ENCODE measurements around the gene MLF1.

Gene MLF1

GRCh38 chr3:158644345-158644908 lies 73.4 kb downstream of the MLF1 start, which contains the start of gene GFM1:
TSS of gene GFM1 (plus strand) at chr3:158644527. CDS start at chr3:158644635, 108 bp downstream.
- Histone ChIP-seq H3K4me1 (ENCODE audit: insufficient read depth, low read length, poor library complexity, severe bottlenecking) (peaks cover 17% of the 10 kb centered on the region), H3K9me3 (ENCODE audit: insufficient read depth, low read depth, low read length) (no peaks in the 10 kb centered on the region), H3K4me3 (ENCODE audit: low read length, poor library complexity, severe bottlenecking) (peak within 1 kb of the TSS; percentile 94), H3K4me2 (ENCODE audit: low read depth, low read length, poor library complexity, severe bottlenecking) (peak within 1 kb of the TSS; percentile 82), H3K36me3 (ENCODE audit: insufficient read depth, low read length) (peaks cover under 1% of the 10 kb centered on the region; the same call in 1 of the 2 replicates), H3K9ac (ENCODE audit: low read depth, low read length, poor library complexity, severe bottlenecking) (peak within 1 kb of the TSS; percentile 77), H3K27me3 (ENCODE audit: insufficient read depth, low read length, poor library complexity, severe bottlenecking) (no peaks in the 10 kb centered on the region), H2AFZ (ENCODE audit: low read length) (peak within 1 kb of the TSS; percentile 91), H3K9me2 (replicated peaks; ENCODE audit: low read depth, low read length) (no peaks in the 10 kb centered on the region), H3F3A (ENCODE audit: low read depth) (no peaks in the 10 kb centered on the region), H4K20me1 (ENCODE audit: insufficient read depth, low read length, poor library complexity, severe bottlenecking) (peaks cover 18% of the 10 kb centered on the region), H3K79me2 (ENCODE audit: insufficient read depth, low read length) (peaks cover 39% of the 10 kb centered on the region)
- no peak for TF ChIP-seq EZH2phosphoT487 (IDR thresholded peaks at IDR 0.05; ENCODE audit: borderline replicate concordance)
- TF ChIP-seq, protein P1, sequence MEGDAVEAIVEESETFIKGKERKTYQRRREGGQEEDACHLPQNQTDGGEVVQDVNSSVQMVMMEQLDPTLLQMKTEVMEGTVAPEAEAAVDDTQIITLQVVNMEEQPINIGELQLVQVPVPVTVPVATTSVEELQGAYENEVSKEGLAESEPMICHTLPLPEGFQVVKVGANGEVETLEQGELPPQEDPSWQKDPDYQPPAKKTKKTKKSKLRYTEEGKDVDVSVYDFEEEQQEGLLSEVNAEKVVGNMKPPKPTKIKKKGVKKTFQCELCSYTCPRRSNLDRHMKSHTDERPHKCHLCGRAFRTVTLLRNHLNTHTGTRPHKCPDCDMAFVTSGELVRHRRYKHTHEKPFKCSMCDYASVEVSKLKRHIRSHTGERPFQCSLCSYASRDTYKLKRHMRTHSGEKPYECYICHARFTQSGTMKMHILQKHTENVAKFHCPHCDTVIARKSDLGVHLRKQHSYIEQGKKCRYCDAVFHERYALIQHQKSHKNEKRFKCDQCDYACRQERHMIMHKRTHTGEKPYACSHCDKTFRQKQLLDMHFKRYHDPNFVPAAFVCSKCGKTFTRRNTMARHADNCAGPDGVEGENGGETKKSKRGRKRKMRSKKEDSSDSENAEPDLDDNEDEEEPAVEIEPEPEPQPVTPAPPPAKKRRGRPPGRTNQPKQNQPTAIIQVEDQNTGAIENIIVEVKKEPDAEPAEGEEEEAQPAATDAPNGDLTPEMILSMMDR (conservative IDR thresholded peaks at IDR 0.05; ENCODE audit: low read length) = peak; percentile 80

DNA sequence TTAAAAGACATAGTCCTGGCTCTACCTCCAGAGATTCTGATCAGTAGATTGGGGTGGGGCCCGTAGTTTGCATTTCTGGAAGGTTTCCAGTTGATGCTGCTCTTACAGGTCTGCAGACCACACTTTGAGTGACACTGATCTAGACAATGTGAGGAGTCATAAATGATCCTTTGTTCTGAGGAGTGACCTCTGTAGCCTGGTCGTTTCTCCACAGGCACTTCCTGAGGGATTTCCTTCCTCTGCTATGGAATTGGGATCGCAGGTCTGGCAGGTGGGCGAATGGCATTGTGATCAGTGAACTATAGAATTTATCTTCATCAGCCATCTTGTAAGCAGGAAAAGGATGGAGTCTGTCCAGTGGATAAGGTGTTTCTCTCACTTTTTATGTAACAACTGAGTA lies 78.8 kb downstream of the MLF1 start:
- no peak overlapping the region for H3K4me3 ChIP-seq (ENCODE audit: low read length, poor library complexity, severe bottlenecking)
- peaks cover 42% of the 10 kb centered on the region for H3K79me2 ChIP-seq (ENCODE audit: insufficient read depth, low read length)
- TF ChIP-seq EZH2phosphoT487 (IDR thresholded peaks at IDR 0.05; ENCODE audit: borderline replicate concordance) = no peak
- TF ChIP-seq, protein P1 (conservative IDR thresholded peaks at IDR 0.05; ENCODE audit: low read length) = no peak
- no peak overlapping the region for H3K9ac ChIP-seq (ENCODE audit: low read depth, low read length, poor library complexity, severe bottlenecking)
- H2AFZ ChIP-seq (ENCODE audit: low read length) = no peak overlapping the region
- peaks cover 25% of the 10 kb centered on the region for H3K4me1 ChIP-seq (ENCODE audit: insufficient read depth, low read length, poor library complexity, severe bottlenecking)
- H3K27me3 ChIP-seq (ENCODE audit: insufficient read depth, low read length, poor library complexity, severe bottlenecking) = no peaks in the 10 kb centered on the region
- peaks cover 35% of the 10 kb centered on the region; the same call in 1 of the 2 replicates for H3K36me3 ChIP-seq (ENCODE audit: insufficient read depth, low read length)
- H3K4me2 ChIP-seq (ENCODE audit: low read depth, low read length, poor library complexity, severe bottlenecking) = peak overlapping the region; percentile 27
- H3K9me2 ChIP-seq (replicated peaks; ENCODE audit: low read depth, low read length) = no peaks in the 10 kb centered on the region
- peaks cover 16% of the 10 kb centered on the region for H4K20me1 ChIP-seq (ENCODE audit: insufficient read depth, low read length, poor library complexity, severe bottlenecking)
- no peaks in the 10 kb centered on the region for H3K9me3 ChIP-seq (ENCODE audit: insufficient read depth, low read depth, low read length)
- no peaks in the 10 kb centered on the region for H3F3A ChIP-seq (ENCODE audit: low read depth)

- H3K36me3 ChIP-seq (ENCODE audit: insufficient read depth, low read length) = peaks cover 48% of the 10 kb centered on the region; the same call in 1 of the 2 replicates
Measured at GRCh38 chr3:158651192-158651591, 80.2 kb downstream of the MLF1 start.

More at GRCh38 chr3:158651192-158651591, 80.2 kb downstream of the MLF1 start:
- Histone ChIP-seq H3F3A (ENCODE audit: low read depth) (no peaks in the 10 kb centered on the region), H3K9me2 (replicated peaks; ENCODE audit: low read depth, low read length) (no peaks in the 10 kb centered on the region), H3K9me3 (ENCODE audit: insufficient read depth, low read depth, low read length) (no peaks in the 10 kb centered on the region), H2AFZ (ENCODE audit: low read length) (no peak overlapping the region), H3K9ac (ENCODE audit: low read depth, low read length, poor library complexity, severe bottlenecking) (no peak overlapping the region), H3K79me2 (ENCODE audit: insufficient read depth, low read length) (peaks cover 28% of the 10 kb centered on the region), H3K27me3 (ENCODE audit: insufficient read depth, low read length, poor library complexity, severe bottlenecking) (no peaks in the 10 kb centered on the region), H4K20me1 (ENCODE audit: insufficient read depth, low read length, poor library complexity, severe bottlenecking) (peaks cover 3% of the 10 kb centered on the region), H3K4me2 (ENCODE audit: low read depth, low read length, poor library complexity, severe bottlenecking) (no peak overlapping the region), H3K4me1 (ENCODE audit: insufficient read depth, low read length, poor library complexity, severe bottlenecking) (peaks cover 17% of the 10 kb centered on the region), H3K4me3 (ENCODE audit: low read length, poor library complexity, severe bottlenecking) (no peak overlapping the region)
- no peak for TF ChIP-seq EZH2phosphoT487 (IDR thresholded peaks at IDR 0.05; ENCODE audit: borderline replicate concordance)
- TF ChIP-seq, protein P1 (conservative IDR thresholded peaks at IDR 0.05; ENCODE audit: low read length) = no peak
